ENCODE data around the gene SPATS2. TPM values are rescaled to one million over a fixed set of nuclear protein-coding genes. Genes with fewer than 3 reads are reported as not detected.
"Not testable (repeated sequence)": the region's sequence is repeated elsewhere in the genome, so short reads cannot be mapped to it uniquely, and the experiment has no call there.

Gene SPATS2
- total RNA-seq (1 to 10 TPM; 3.0 to 9.1 (median 4.8) TPM), polyA plus RNA-seq (1 to 10 TPM; 6.7 TPM)
- long read RNA-seq, donor 1, partial matches to known transcripts = 0 of 4 reads
- long read RNA-seq, donor 1, other reads (novel, unspliced or antisense) = 3 of 4 reads
- long read RNA-seq, donor 2, partial matches to known transcripts = 1 of 7 reads
- long read RNA-seq, donor 2, other reads (novel, unspliced or antisense) = 4 of 7 reads
- long read RNA-seq, donor 3, partial matches to known transcripts = 0 of 4 reads
- long read RNA-seq, donor 3, other reads (novel, unspliced or antisense) = 0 of 4 reads

DNA sequence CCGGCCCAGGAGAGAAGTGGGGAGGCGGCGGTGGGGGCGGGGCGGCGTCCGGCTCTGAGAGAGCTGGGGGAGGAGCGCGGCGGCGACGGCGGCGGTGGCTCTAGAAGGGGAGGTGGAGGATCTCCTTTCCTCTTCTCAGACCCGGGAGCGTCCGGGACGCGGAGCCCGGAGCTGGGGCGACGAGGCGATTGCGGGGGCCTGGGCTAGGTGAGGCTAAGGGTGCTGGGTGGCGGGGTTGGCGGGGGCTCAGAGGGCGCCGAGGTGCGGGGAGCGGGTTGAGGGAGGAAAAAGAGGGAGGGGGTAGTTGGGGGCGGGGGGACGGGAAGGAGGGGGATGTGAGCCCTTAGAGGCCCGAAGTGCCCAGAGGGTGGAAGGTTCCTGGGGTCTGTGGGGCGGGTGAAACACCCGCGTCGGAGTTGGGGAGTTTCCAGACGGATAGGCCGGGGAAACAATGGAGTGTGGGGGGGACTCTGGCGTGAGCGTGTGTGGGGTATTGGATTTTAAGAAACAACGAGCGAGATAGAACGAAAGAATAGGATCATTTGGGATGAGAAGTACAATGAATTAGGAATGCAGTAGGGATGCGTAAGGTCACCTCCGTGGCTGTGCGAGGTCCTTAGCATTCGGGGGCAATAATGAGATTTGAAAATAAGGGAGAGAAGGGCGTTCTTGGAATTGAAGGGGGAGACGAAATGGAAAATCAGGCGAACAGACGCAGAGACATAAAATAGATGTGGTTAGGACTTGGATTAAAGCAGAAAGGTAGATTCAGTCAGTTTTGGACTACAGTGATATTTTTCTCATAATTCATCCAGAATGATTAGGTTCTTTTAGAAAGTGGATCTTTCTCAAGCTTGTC is at the start of gene SPATS2:
TSS of gene SPATS2 (plus strand) at position 82 of the 859 bp plus-strand sequence. CDS start 93,551 bp downstream, outside the sequence.
- Histone ChIP-seq H3K27me3 (no peaks in the 10 kb centered on the region), H3K4me1 (peaks cover 3 to 47% (median 25%) of the 10 kb centered on the region in 12 donors), H3K36me3 (no peaks in the 10 kb centered on the region), H3K9me3 (no peaks in the 10 kb centered on the region), H3K27ac (peak within 1 kb of the TSS; percentile 31 to 99 (median 96)), H3K4me3 (peak within 1 kb of the TSS; percentile 50 to 97 (median 88))
- intact Hi-C loops (cut with DNase I) = loop anchor here in 2 of 10 donors (5.0 to 10.0 kb wide), 2 partner anchors 207 to 215 kb away; no protein-coding TSS in a partner anchor
- DNase-seq = peak in 4 of 5 donors; percentile 94 to 97 (median 96)
- peak in 2 of 4 donors; percentile 7 to 23 for ATAC-seq
- TF ChIP-seq POLR2A (IDR thresholded peaks at IDR 0.05) = no peak
- TF ChIP-seq, protein P1, sequence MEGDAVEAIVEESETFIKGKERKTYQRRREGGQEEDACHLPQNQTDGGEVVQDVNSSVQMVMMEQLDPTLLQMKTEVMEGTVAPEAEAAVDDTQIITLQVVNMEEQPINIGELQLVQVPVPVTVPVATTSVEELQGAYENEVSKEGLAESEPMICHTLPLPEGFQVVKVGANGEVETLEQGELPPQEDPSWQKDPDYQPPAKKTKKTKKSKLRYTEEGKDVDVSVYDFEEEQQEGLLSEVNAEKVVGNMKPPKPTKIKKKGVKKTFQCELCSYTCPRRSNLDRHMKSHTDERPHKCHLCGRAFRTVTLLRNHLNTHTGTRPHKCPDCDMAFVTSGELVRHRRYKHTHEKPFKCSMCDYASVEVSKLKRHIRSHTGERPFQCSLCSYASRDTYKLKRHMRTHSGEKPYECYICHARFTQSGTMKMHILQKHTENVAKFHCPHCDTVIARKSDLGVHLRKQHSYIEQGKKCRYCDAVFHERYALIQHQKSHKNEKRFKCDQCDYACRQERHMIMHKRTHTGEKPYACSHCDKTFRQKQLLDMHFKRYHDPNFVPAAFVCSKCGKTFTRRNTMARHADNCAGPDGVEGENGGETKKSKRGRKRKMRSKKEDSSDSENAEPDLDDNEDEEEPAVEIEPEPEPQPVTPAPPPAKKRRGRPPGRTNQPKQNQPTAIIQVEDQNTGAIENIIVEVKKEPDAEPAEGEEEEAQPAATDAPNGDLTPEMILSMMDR (IDR thresholded peaks at IDR 0.05) = no peak
- 1 to 2% (median 2%) methylated on average over 46 to 52 of the region's 52 CpGs for WGBS, 4 donors

DNA sequence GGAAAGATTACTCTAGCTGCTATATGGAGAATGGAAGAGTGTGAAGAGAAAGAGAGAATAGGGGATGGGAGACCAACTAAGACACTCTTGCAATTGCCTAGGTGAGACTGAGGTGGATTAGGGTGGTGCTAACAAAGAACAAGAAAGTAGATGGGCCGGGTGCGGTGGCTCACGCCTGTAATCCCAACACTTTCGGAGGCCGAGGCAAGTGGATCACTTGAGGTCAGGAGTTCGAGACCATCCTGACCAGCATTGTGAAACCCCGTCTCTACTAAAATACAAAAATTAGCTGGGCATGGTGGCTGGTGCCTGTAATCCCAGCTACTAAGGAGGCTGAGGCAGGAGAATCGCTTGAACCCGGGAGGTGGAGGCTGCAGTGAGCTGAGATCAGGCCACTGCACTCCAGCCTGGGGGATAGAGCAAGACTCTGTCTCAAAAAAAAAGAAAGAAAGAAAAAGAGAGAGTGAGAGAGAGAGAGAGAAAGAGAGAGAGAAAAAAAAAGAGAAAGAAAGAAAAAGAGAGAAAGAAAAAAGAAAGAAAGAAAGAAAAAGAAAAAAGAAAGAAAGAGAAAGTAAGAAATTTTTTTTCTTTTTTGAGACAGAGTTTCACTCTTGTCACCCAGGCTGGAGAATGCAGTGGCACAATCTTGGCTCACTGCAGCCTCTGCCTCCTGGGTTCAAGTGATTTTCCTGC is 46.7 kb upstream of the SPATS2 start:
- H3K27me3 ChIP-seq; intact Hi-C loops (cut with DNase I); H3K4me3 ChIP-seq; ATAC-seq; H3K36me3 ChIP-seq; DNase-seq; H3K9me3 ChIP-seq; H3K27ac ChIP-seq: not testable (repeated sequence)
- peaks cover 0 to 16% (median 9%) of the 10 kb centered on the region in 12 donors for H3K4me1 ChIP-seq
- WGBS, 4 donors = 86 to 95% (median 93%) methylated on average over 9 of the region's 9 CpGs

DNA sequence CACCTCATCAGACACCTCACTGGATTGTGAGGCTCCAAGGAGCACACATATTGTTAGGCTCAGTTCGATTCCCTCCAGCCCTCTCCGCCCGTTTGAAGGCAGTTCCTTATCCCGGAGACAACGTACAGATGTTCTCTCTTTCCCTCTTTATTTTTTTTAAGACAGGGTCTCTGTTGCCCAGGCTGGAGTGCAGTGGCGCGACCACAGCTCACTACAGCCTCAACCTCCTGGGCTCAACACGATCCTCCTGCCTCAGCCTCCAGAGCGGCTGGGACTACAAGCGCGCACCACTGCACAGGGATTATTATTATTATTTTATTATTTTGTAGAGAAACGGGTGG is 44.9 kb upstream of the SPATS2 start:
- no peaks in the 10 kb centered on the region for H3K27me3 ChIP-seq
- WGBS, 4 donors = 34 to 49% (median 47%) methylated on average over 12 of the region's 12 CpGs
- H3K9me3 ChIP-seq = no peaks in the 10 kb centered on the region
- intact Hi-C loops (cut with DNase I) = no loop called here
- no peaks in the 10 kb centered on the region for H3K36me3 ChIP-seq
- H3K27ac ChIP-seq = peak overlapping the region in 10 of 12 donors; percentile 43 to 81 (median 71)
- DNase-seq = no peak
- no peak for ATAC-seq
- H3K4me3 ChIP-seq = peak overlapping the region; percentile 34 to 77 (median 68)
- no peak for TF ChIP-seq POLR2A (IDR thresholded peaks at IDR 0.05)
- TF ChIP-seq, protein P1 (IDR thresholded peaks at IDR 0.05) = no peak
- H3K4me1 ChIP-seq = peaks cover 0 to 16% (median 9%) of the 10 kb centered on the region in 12 donors

DNA sequence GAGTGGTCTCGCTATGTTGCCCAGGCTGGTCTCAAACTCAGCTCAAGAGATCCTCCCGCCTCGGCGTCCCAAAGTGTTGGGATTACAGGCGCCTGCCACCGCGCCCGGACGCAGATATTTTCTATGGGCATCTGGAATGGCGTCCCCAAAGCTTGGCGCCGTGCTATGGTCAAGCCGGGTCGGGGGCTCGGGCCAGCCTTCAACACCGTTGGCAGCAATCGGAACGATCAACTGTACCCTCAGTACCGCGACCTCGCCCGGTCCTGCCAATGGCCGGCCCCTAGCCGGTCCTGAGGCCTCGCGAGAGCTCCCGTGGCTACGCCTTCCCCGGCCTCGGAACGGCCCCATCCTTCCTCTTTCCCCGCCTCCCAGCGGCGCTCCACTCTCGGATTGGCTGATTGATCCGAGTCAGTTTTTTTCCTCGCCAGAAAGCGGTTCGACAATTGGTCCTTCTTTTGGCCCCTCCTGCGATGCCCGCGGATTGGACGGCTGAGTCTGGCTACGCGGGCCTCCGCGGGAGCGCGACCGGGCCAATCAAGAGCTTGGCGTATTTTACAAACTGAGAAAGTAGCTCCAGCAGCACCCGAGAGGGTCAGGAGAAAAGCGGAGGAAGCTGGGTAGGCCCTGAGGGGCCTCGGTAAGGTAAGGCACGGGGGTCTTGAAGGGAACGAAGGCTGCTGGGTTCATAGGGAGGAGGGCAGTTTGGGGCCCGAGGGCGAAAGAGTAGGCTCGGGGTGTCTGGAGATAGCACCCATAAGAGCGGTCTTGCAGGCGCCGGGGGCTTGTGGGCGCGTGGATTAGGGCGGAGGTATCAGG is 44.3 kb upstream of the SPATS2 start, which contains the start of gene TROAP:
TSS of gene TROAP (plus strand) at position 548 of the 816 bp plus-strand sequence. CDS start 354 bp downstream, outside the sequence.
- DNase-seq (peak; percentile 97 to 99 (median 98)), ATAC-seq (peak; percentile 100)
- Histone ChIP-seq H3K4me3 (peak within 1 kb of the TSS; percentile 34 to 77 (median 68)), H3K27ac (peak within 1 kb of the TSS in 11 of 12 donors; percentile 43 to 81 (median 69)), H3K36me3 (no peaks in the 10 kb centered on the region), H3K27me3 (no peaks in the 10 kb centered on the region), H3K4me1 (peaks cover 0 to 16% (median 9%) of the 10 kb centered on the region in 12 donors), H3K9me3 (no peaks in the 10 kb centered on the region)
- intact Hi-C loops (cut with DNase I) = no loop called here
- WGBS, 4 donors = 0 to 1% (median 1%) methylated on average over 48 to 65 of the region's 65 CpGs
- TF ChIP-seq, protein P1 (IDR thresholded peaks at IDR 0.05) = no peak
- peak; percentile 65 to 81 for TF ChIP-seq POLR2A (IDR thresholded peaks at IDR 0.05)

All from heart left ventricle (tissue), 16 donors.